Measurements from ENCODE around the gene RAF1. TPM values are rescaled to one million over a fixed set of nuclear protein-coding genes. Genes with fewer than 3 reads are reported as not detected.
A peak's percentile ranks its signal among the peaks of the same experiment; 100 is the strongest.
"Not testable (repeated sequence)": the region's sequence is repeated elsewhere in the genome, so short reads cannot be mapped to it uniquely, and the experiment has no call there.

RAF1 gene
- total and polyA plus RNA-seq, 2 donors (not counting 3 experiments of a cell fraction or from before 2014, with no cell fraction given): 73.8 to 86.2 TPM

DNA sequence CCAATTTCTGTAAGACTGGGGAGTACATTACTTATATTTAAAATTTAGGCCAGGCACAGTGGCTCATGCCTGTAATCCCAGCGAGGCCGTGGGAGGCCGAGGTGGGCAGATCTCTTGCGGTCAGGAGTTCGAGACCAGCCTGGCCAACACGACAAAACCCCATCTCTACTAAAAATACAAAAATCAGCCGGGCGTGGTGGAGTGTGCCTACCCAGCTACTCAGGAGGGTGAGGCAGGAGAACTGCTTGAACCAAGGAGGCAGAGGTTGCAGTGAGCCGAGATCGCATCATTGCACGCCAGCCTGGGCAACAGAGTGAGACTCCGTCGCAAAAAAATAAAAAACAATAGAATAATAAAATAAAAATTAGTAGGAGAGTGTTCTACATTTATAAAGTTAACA is 2.5 kb downstream of the RAF1 start:
- H4K20me1 ChIP-seq (replicated peaks; ENCODE audit: control insufficient read depth, extremely low read depth, insufficient read depth, low read length); BruUV-seq (replicated peaks); H3K36me3 ChIP-seq (ENCODE audit: control insufficient read depth in 2 of 2, extremely low read depth in 1 of 2, insufficient read depth in 2 of 2, low read length in 2 of 2); FAIRE-seq; CTCF ChIA-PET; H3K27me3 ChIP-seq (ENCODE audit: control insufficient read depth in 2 of 2, insufficient read depth in 2 of 2, low read length in 2 of 2); H3K4me3 ChIP-seq (replicated peaks in 1 of 3; ENCODE audit: insufficient read depth in 1 of 3, low read depth in 1 of 3, low read length in 3 of 3); H3K9me3 ChIP-seq (replicated peaks; ENCODE audit: control insufficient read depth, insufficient read depth, low read length); H2AFZ ChIP-seq (ENCODE audit: low read depth, low read length); DNase-seq (ENCODE audit: low read depth, low spot score); H3K27ac ChIP-seq (ENCODE audit: insufficient read depth, low read depth, low read length); H3K9ac ChIP-seq (replicated peaks; ENCODE audit: extremely low read depth, insufficient read depth, low read length); dilution Hi-C loops (cut with MboI; ENCODE audit: extremely low pct_ligation_motif_present, low sequenced_read_pairs); H3K9me1 ChIP-seq (replicated peaks; ENCODE audit: control insufficient read depth, extremely low read depth, insufficient read depth, low read length): not testable (repeated sequence)
- Histone ChIP-seq H3K4me2 (ENCODE audit: insufficient read depth, low read length) (peak overlapping the region; percentile 87), H3K79me2 (ENCODE audit: control insufficient read depth, insufficient read depth, low read length) (peaks cover 74% of the 10 kb centered on the region), H3K4me1 (ENCODE audit: control insufficient read depth, extremely low read depth, insufficient read depth, low read length) (peaks cover 13% of the 10 kb centered on the region)
- POLR2A ChIA-PET: interaction anchor here (0.7 kb wide), 1 partner anchor 81 kb away, joined by 6 read pairs; no protein-coding TSS in a partner anchor
- intact Hi-C loops (cut with micrococcal nuclease): loop anchor here (5.0 kb wide), 2 partner anchors 61 to 74 kb away; no protein-coding TSS in a partner anchor

DNA sequence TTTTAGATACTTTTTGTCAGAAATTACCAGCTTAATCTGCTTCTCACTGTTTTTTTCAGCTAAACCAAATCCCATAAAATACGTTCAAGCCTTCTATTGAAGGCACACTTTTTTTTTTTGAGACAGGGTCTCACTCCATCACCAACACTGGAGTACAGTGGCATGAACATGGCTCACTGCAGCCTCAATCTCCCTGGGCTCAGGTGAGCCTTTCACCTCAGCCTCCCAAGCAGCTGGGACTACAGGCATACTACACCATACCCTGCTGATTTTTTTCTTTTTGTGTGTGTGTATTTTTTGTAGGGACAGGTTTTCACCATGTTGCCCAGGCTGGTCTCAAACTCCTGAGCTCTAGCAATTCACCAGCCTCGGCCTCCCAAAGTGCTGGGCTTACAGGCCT is 3.7 kb downstream of the RAF1 start:
- Histone ChIP-seq H3K4me1 (ENCODE audit: control insufficient read depth, extremely low read depth, insufficient read depth, low read length) (peaks cover 13% of the 10 kb centered on the region), H3K9me1 (replicated peaks; ENCODE audit: control insufficient read depth, extremely low read depth, insufficient read depth, low read length) (no peaks in the 10 kb centered on the region), H2AFZ (ENCODE audit: low read depth, low read length) (no peak overlapping the region), H3K36me3 (ENCODE audit: control insufficient read depth in 2 of 2, extremely low read depth in 1 of 2, insufficient read depth in 2 of 2, low read length in 2 of 2) (no peaks in the 10 kb centered on the region), H3K4me2 (ENCODE audit: insufficient read depth, low read length) (no peak overlapping the region), H3K4me3 (replicated peaks in 1 of 3; ENCODE audit: insufficient read depth in 1 of 3, low read depth in 1 of 3, low read length in 3 of 3) (no peak overlapping the region), H3K9ac (replicated peaks; ENCODE audit: extremely low read depth, insufficient read depth, low read length) (no peak overlapping the region), H3K79me2 (ENCODE audit: control insufficient read depth, insufficient read depth, low read length) (peaks cover 86% of the 10 kb centered on the region), H3K27ac (ENCODE audit: insufficient read depth, low read depth, low read length) (no peak overlapping the region), H3K27me3 (ENCODE audit: control insufficient read depth in 2 of 2, insufficient read depth in 2 of 2, low read length in 2 of 2) (no peaks in the 10 kb centered on the region), H3K9me3 (replicated peaks; ENCODE audit: control insufficient read depth, insufficient read depth, low read length) (no peaks in the 10 kb centered on the region), H4K20me1 (replicated peaks; ENCODE audit: control insufficient read depth, extremely low read depth, insufficient read depth, low read length) (peaks cover 7% of the 10 kb centered on the region)
- intact Hi-C loops (cut with micrococcal nuclease): loop anchor here (5.0 kb wide), 2 partner anchors 62 to 73 kb away; no protein-coding TSS in a partner anchor
- CTCF ChIA-PET: interaction anchor here (1.1 kb wide), 1 partner anchor 44 kb away, joined by 3 read pairs; no protein-coding TSS in a partner anchor
- TF ChIP-seq JUN (IDR thresholded peaks at IDR 0.05; ENCODE audit: borderline replicate concordance, insufficient read depth, insufficient read length, low read depth): no peak
- TF ChIP-seq EZH2 (IDR thresholded peaks at IDR 0.05; ENCODE audit: borderline replicate concordance, low read depth, low read length, severe bottlenecking): no peak
- TF ChIP-seq, protein P1, sequence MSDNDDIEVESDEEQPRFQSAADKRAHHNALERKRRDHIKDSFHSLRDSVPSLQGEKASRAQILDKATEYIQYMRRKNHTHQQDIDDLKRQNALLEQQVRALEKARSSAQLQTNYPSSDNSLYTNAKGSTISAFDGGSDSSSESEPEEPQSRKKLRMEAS (IDR thresholded peaks at IDR 0.05; ENCODE audit: insufficient read depth, insufficient read length): no peak
- TF ChIP-seq GATA2 (IDR thresholded peaks at IDR 0.05; ENCODE audit: insufficient read depth, insufficient read length, low read depth, low read length): no peak
- TF ChIP-seq POLR2AphosphoS5 (IDR thresholded peaks at IDR 0.05; ENCODE audit: insufficient read depth, low read depth, low read length): no peak
- TF ChIP-seq MYC (IDR thresholded peaks at IDR 0.05; ENCODE audit: low read depth, low read length): no peak
- TF ChIP-seq POLR2A (IDR thresholded peaks at IDR 0.05; ENCODE audit: low read depth, low read length): no peak
- DNase-seq (ENCODE audit: low read depth, low spot score): no peak
- dilution Hi-C loops (cut with MboI; ENCODE audit: extremely low pct_ligation_motif_present, low sequenced_read_pairs): no loop called here
- POLR2A ChIA-PET: interaction anchor here (0.6 kb wide), 1 partner anchor 10 kb away, joined by 8 read pairs; no protein-coding TSS in a partner anchor
- no TSS peak for BruUV-seq (replicated peaks)
- no peak for FAIRE-seq

All from endothelial cell of umbilical vein (primary cell).